ENCODE data around the gene KDM5A. TPM values are rescaled to one million over a fixed set of nuclear protein-coding genes. Genes with fewer than 3 reads are reported as not detected.

KDM5A gene
- polyA plus RNA-seq, 1 donor from 2014 or later: 11.2 TPM

DNA sequence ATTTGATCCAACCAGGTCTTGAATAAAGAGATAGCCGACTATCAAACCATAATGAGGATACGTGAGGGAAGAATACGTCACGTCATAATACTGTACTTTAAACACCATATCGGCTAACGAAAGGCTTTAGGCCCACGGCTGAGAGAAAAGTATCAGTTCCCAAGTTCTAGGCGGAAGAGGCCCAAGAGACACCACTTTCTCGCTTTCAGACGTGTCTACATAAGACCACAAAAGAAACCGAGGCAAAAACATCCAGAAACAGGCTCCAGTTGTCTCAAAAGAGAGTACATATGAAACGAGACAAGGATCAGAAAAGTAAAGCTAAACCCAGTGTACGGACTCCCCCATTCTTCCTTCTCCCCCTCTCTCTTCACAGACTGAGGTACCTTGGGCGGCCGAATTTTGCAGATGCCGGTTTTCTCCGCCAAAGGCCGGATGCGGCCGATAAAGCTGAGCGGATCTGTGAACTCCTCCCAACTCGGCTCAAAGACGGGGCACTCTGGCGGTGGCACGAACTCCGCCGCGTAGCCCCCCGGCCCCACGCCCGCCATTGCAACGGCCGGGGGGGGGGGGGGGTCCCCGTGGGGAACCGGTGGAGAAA lies 479 bp downstream of the KDM5A start:
- Histone ChIP-seq H3K9ac (ENCODE audit: low read length) (peak overlapping the region; percentile 94), H2AFZ (ENCODE audit: low read depth, low read length) (peak overlapping the region; percentile 90), H3K9me2 (ENCODE audit: insufficient read depth, low read length) (no peaks in the 10 kb centered on the region), H3F3A (ENCODE audit: insufficient read depth, low read length, poor library complexity, severe bottlenecking) (no peaks in the 10 kb centered on the region), H3K27me3 (ENCODE audit: insufficient read depth, low read depth, low read length) (no peaks in the 10 kb centered on the region), H3K4me2 (ENCODE audit: low read length) (peak overlapping the region; percentile 88), H3K36me3 (ENCODE audit: insufficient read depth, low read length) (peaks cover 3% of the 10 kb centered on the region), H4K20me1 (ENCODE audit: insufficient read depth) (no peaks in the 10 kb centered on the region), H3K9me3 (ENCODE audit: low read length) (no peaks in the 10 kb centered on the region), H3K79me2 (replicated peaks; ENCODE audit: insufficient read depth, low read length) (peaks cover 55% of the 10 kb centered on the region), H3K4me3 (ENCODE audit: low read length) (peak overlapping the region; percentile 75), H3K27ac (ENCODE audit: low read length) (peak overlapping the region; percentile 96)
- TF ChIP-seq EZH2 (IDR thresholded peaks at IDR 0.05; ENCODE audit: borderline replicate concordance, insufficient read depth, low read length, poor library complexity, severe bottlenecking): no peak
- no peak for TF ChIP-seq TAF1 (IDR thresholded peaks at IDR 0.05; ENCODE audit: low read depth)
- no peak for TF ChIP-seq MXI1 (conservative IDR thresholded peaks at IDR 0.05; ENCODE audit: poor library complexity, severe bottlenecking)
- TF ChIP-seq, protein P1, sequence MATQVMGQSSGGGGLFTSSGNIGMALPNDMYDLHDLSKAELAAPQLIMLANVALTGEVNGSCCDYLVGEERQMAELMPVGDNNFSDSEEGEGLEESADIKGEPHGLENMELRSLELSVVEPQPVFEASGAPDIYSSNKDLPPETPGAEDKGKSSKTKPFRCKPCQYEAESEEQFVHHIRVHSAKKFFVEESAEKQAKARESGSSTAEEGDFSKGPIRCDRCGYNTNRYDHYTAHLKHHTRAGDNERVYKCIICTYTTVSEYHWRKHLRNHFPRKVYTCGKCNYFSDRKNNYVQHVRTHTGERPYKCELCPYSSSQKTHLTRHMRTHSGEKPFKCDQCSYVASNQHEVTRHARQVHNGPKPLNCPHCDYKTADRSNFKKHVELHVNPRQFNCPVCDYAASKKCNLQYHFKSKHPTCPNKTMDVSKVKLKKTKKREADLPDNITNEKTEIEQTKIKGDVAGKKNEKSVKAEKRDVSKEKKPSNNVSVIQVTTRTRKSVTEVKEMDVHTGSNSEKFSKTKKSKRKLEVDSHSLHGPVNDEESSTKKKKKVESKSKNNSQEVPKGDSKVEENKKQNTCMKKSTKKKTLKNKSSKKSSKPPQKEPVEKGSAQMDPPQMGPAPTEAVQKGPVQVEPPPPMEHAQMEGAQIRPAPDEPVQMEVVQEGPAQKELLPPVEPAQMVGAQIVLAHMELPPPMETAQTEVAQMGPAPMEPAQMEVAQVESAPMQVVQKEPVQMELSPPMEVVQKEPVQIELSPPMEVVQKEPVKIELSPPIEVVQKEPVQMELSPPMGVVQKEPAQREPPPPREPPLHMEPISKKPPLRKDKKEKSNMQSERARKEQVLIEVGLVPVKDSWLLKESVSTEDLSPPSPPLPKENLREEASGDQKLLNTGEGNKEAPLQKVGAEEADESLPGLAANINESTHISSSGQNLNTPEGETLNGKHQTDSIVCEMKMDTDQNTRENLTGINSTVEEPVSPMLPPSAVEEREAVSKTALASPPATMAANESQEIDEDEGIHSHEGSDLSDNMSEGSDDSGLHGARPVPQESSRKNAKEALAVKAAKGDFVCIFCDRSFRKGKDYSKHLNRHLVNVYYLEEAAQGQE (IDR thresholded peaks at IDR 0.05; ENCODE audit: borderline replicate concordance): no peak

DNA sequence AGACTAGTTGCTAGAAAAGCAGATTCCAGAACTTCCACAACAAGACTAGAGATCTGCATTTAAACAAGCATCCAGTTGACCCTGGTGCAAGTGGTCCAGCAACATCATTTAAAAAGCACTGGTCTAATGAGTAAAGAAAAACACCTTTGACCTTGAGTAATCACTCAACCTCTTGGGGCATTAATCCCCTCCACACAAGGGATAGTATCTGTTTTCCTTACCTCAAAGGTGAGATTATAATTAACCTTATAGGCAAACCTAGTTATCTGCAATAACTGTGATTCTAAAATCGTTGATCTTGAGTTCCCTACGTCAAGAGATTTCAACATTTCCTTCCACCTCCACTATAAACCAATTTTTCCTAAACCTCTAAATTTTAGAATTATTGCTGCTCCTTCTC lies 1.1 kb downstream of the KDM5A start:
- H3K9me3 ChIP-seq (ENCODE audit: low read length): no peaks in the 10 kb centered on the region
- H3K36me3 ChIP-seq (ENCODE audit: insufficient read depth, low read length): peaks cover 3% of the 10 kb centered on the region
- H3K9me2 ChIP-seq (ENCODE audit: insufficient read depth, low read length): no peaks in the 10 kb centered on the region
- H3K4me3 ChIP-seq (ENCODE audit: low read length): peak overlapping the region; percentile 75
- no peak for TF ChIP-seq SMC3 (conservative IDR thresholded peaks at IDR 0.05; ENCODE audit: poor library complexity)
- TF ChIP-seq, protein P1 (IDR thresholded peaks at IDR 0.05; ENCODE audit: borderline replicate concordance): no peak
- no peak for TF ChIP-seq CTCF (IDR thresholded peaks at IDR 0.05; ENCODE audit: poor library complexity, severe bottlenecking)
- no peak for TF ChIP-seq POLR2AphosphoS5 (IDR thresholded peaks at IDR 0.05)
- no peak for TF ChIP-seq RAD21 (conservative IDR thresholded peaks at IDR 0.05)
- no peak for TF ChIP-seq MXI1 (conservative IDR thresholded peaks at IDR 0.05; ENCODE audit: poor library complexity, severe bottlenecking)
- TF ChIP-seq EP300 (conservative IDR thresholded peaks at IDR 0.05; ENCODE audit: poor library complexity, severe bottlenecking): no peak
- no peak for TF ChIP-seq TAF1 (IDR thresholded peaks at IDR 0.05; ENCODE audit: low read depth)
- TF ChIP-seq EZH2 (IDR thresholded peaks at IDR 0.05; ENCODE audit: borderline replicate concordance, insufficient read depth, low read length, poor library complexity, severe bottlenecking): no peak
- H4K20me1 ChIP-seq (ENCODE audit: insufficient read depth): no peaks in the 10 kb centered on the region
- H3K27ac ChIP-seq (ENCODE audit: low read length): peak overlapping the region; percentile 96
- no peaks in the 10 kb centered on the region for H3K27me3 ChIP-seq (ENCODE audit: insufficient read depth, low read depth, low read length)
- H2AFZ ChIP-seq (ENCODE audit: low read depth, low read length): no peak overlapping the region
- H3K4me2 ChIP-seq (ENCODE audit: low read length): peak overlapping the region; percentile 88
- no peaks in the 10 kb centered on the region for H3F3A ChIP-seq (ENCODE audit: insufficient read depth, low read length, poor library complexity, severe bottlenecking)
- peaks cover 61% of the 10 kb centered on the region for H3K79me2 ChIP-seq (replicated peaks; ENCODE audit: insufficient read depth, low read length)
- H3K9ac ChIP-seq (ENCODE audit: low read length): peak overlapping the region; percentile 94
